Mesendoderm (in vitro differentiated cells): ENCODE measurements around the gene SV2C.

ENCODE experiments used
- DNase-seq: peaks from one replicate; pipeline ENCODE4 v3.0.0; 2013
- H2AK5ac ChIP-seq: 2 replicates; pipeline ENCODE4 v1.6.1; 2013; ENCODE audit warnings: low read length, inconsistent platforms
- H2BK120ac ChIP-seq: 2 replicates; pipeline ENCODE4 v1.6.1; 2013; ENCODE audit warnings: low read depth, mild to moderate bottlenecking, low read length, moderate library complexity, mixed read lengths
- H2BK15ac ChIP-seq: replicated peaks from 2 replicates; pipeline ENCODE4 v1.6.1; 2013; ENCODE audit warnings: low read depth, mild to moderate bottlenecking, moderate library complexity
- H2BK5ac ChIP-seq: 2 replicates; pipeline ENCODE4 v1.6.1; 2013; ENCODE audit warnings: low read length, inconsistent platforms
- H3K18ac ChIP-seq: 2 replicates; pipeline ENCODE4 v1.6.1; 2013; ENCODE audit warnings: mild to moderate bottlenecking, low read length, mixed read lengths
- H3K23ac ChIP-seq: one replicate; pipeline ENCODE4 v1.6.1; 2013; ENCODE audit warnings: low read length
- H3K27ac ChIP-seq: 2 replicates; pipeline ENCODE4 v1.5.1; 2013; ENCODE audit warnings: low read depth, mild to moderate bottlenecking, inconsistent platforms, low read length, moderate library complexity
- H3K27me3 ChIP-seq: 2 replicates; pipeline ENCODE4 v1.6.1; 2013; ENCODE audit warnings: low read length, control low read depth, mild to moderate bottlenecking, inconsistent platforms; ENCODE audit not compliant: insufficient read depth, poor library complexity
- H3K36me3 ChIP-seq: 2 replicates; pipeline ENCODE4 v1.6.1; 2013; ENCODE audit warnings: low read length, inconsistent platforms; ENCODE audit not compliant: control insufficient read depth, insufficient read depth
- H3K4ac ChIP-seq: one replicate; pipeline ENCODE4 v1.6.1; 2013; ENCODE audit warnings: low read depth, mild to moderate bottlenecking, low read length, moderate library complexity
- H3K4me1 ChIP-seq: 2 replicates; pipeline ENCODE4 v1.6.1; 2013; ENCODE audit warnings: low read depth, low read length, inconsistent platforms; ENCODE audit not compliant: control insufficient read depth
- H3K4me2 ChIP-seq: 2 replicates; pipeline ENCODE4 v1.6.1; 2013; ENCODE audit warnings: low read length
- H3K4me3 ChIP-seq: 2 replicates; pipeline ENCODE4 v1.5.1; 2013; ENCODE audit warnings: mild to moderate bottlenecking, low read length
- H3K56ac ChIP-seq: one replicate; pipeline ENCODE4 v1.6.1; 2013; ENCODE audit warnings: low read length
- H3K79me1 ChIP-seq: 2 replicates; pipeline ENCODE4 v1.6.1; 2013; ENCODE audit warnings: low read length, inconsistent platforms
- H3K79me2 ChIP-seq: 2 replicates; pipeline ENCODE4 v1.6.1; 2013; ENCODE audit warnings: mild to moderate bottlenecking, low read length; ENCODE audit not compliant: control insufficient read depth, insufficient read depth
- H3K9ac ChIP-seq: 2 replicates; pipeline ENCODE4 v1.6.1; 2013; ENCODE audit warnings: low read length, inconsistent platforms
- H4K5ac ChIP-seq: one replicate; pipeline ENCODE4 v1.6.1; 2013; ENCODE audit warnings: low read length
- H4K8ac ChIP-seq: one replicate; pipeline ENCODE4 v1.6.1; 2013; ENCODE audit warnings: low read depth, mild to moderate bottlenecking, control low read depth, low read length, moderate library complexity
- WGBS: extraction: QIAGEN DNeasy Blood & Tissue Kit; methylation state at CpG from one replicate; pipeline ENCODE4 v1.1.7; 2013; ENCODE audit warnings: low lambda C conversion rate, missing lambda C conversion rate; ENCODE audit not compliant: insufficient coverage; ENCODE audit errors: extremely low coverage; 5-methylcytosine and 5-hydroxymethylcytosine counted together

The SV2C gene

GRCh38 chr5:76289692-76290091 is 206.5 kb downstream of the SV2C start:
- H3K79me1 ChIP-seq = no peaks in the 10 kb centered on the region
- H4K8ac ChIP-seq = no peak overlapping the region
- H3K18ac ChIP-seq = no peak overlapping the region
- no peak overlapping the region for H4K5ac ChIP-seq
- no CpG with 5 or more reads among the region's 6 CpGs for WGBS
- H3K36me3 ChIP-seq = no peaks in the 10 kb centered on the region
- H3K27me3 ChIP-seq = no peaks in the 10 kb centered on the region
- H3K27ac ChIP-seq = no peak overlapping the region
- H3K9ac ChIP-seq = no peak overlapping the region
- H3K56ac ChIP-seq = no peak overlapping the region
- no peaks in the 10 kb centered on the region for H3K79me2 ChIP-seq
- H2BK120ac ChIP-seq = no peak overlapping the region
- no peak overlapping the region for H3K4me3 ChIP-seq
- H3K23ac ChIP-seq = no peak overlapping the region
- H2AK5ac ChIP-seq = no peak overlapping the region
- H3K4me2 ChIP-seq = no peak overlapping the region
- no peak overlapping the region for H2BK5ac ChIP-seq
- H2BK15ac ChIP-seq = no peak overlapping the region
- no peaks in the 10 kb centered on the region for H3K4me1 ChIP-seq
- no peak for DNase-seq
- no peak overlapping the region for H3K4ac ChIP-seq

GRCh38 chr5:76290321-76290757 is 207.2 kb downstream of the SV2C start:
- H3K4me1 ChIP-seq = no peaks in the 10 kb centered on the region
- no peaks in the 10 kb centered on the region for H3K27me3 ChIP-seq
- no peak overlapping the region for H2BK5ac ChIP-seq
- no peak overlapping the region for H3K4ac ChIP-seq
- no peak overlapping the region for H2BK120ac ChIP-seq
- H3K4me3 ChIP-seq = no peak overlapping the region
- H3K27ac ChIP-seq = no peak overlapping the region
- no peaks in the 10 kb centered on the region for H3K79me2 ChIP-seq
- no peak overlapping the region for H3K23ac ChIP-seq
- no peaks in the 10 kb centered on the region for H3K79me1 ChIP-seq
- no peak overlapping the region for H4K8ac ChIP-seq
- no peak overlapping the region for H3K18ac ChIP-seq
- DNase-seq = no peak
- H3K9ac ChIP-seq = no peak overlapping the region
- no peak overlapping the region for H2BK15ac ChIP-seq
- no peak overlapping the region for H3K56ac ChIP-seq
- H2AK5ac ChIP-seq = no peak overlapping the region
- no CpG with 5 or more reads among the region's 3 CpGs for whole genome bisulfite sequencing
- no peaks in the 10 kb centered on the region for H3K36me3 ChIP-seq
- no peak overlapping the region for H4K5ac ChIP-seq
- H3K4me2 ChIP-seq = no peak overlapping the region

GRCh38 chr5:76291305-76292077 is 208.3 kb downstream of the SV2C start:
- H3K4ac ChIP-seq = no peak overlapping the region
- no peak for DNase-seq
- no peak overlapping the region for H3K23ac ChIP-seq
- H2BK120ac ChIP-seq = no peak overlapping the region
- no peak overlapping the region for H3K56ac ChIP-seq
- H3K27me3 ChIP-seq = no peaks in the 10 kb centered on the region
- H3K4me1 ChIP-seq = no peaks in the 10 kb centered on the region
- H3K4me3 ChIP-seq = no peak overlapping the region
- H4K8ac ChIP-seq = no peak overlapping the region
- H2BK5ac ChIP-seq = no peak overlapping the region
- no peak overlapping the region for H3K27ac ChIP-seq
- H3K79me1 ChIP-seq = no peaks in the 10 kb centered on the region
- no peaks in the 10 kb centered on the region for H3K36me3 ChIP-seq
- no peaks in the 10 kb centered on the region for H3K79me2 ChIP-seq
- no CpG with 5 or more reads among the region's 8 CpGs for WGBS
- no peak overlapping the region for H4K5ac ChIP-seq
- no peak overlapping the region for H3K9ac ChIP-seq
- no peak overlapping the region for H2AK5ac ChIP-seq
- H3K18ac ChIP-seq = no peak overlapping the region
- no peak overlapping the region for H3K4me2 ChIP-seq
- no peak overlapping the region for H2BK15ac ChIP-seq

GRCh38 chr5:76292620-76293322 is 209.6 kb downstream of the SV2C start:
- Histone ChIP-seq H3K79me2 (no peaks in the 10 kb centered on the region), H3K18ac (no peak overlapping the region), H3K23ac (no peak overlapping the region), H3K56ac (no peak overlapping the region), H2BK15ac (no peak overlapping the region), H3K27ac (no peak overlapping the region), H3K9ac (no peak overlapping the region), H3K27me3 (no peaks in the 10 kb centered on the region), H4K8ac (no peak overlapping the region), H3K79me1 (no peaks in the 10 kb centered on the region), H2BK120ac (no peak overlapping the region), H3K4me3 (no peak overlapping the region), H4K5ac (no peak overlapping the region), H2AK5ac (no peak overlapping the region), H3K36me3 (no peaks in the 10 kb centered on the region), H2BK5ac (no peak overlapping the region), H3K4me1 (no peaks in the 10 kb centered on the region), H3K4ac (no peak overlapping the region), H3K4me2 (no peak overlapping the region)
- no CpG with 5 or more reads among the region's 2 CpGs for WGBS
- no peak for DNase-seq

GRCh38 chr5:76294573-76294972 is 211.4 kb downstream of the SV2C start:
- H2AK5ac ChIP-seq = no peak overlapping the region
- H4K5ac ChIP-seq = no peak overlapping the region
- no peak overlapping the region for H2BK5ac ChIP-seq
- H3K27me3 ChIP-seq = no peaks in the 10 kb centered on the region
- no peak overlapping the region for H3K4me2 ChIP-seq
- no peaks in the 10 kb centered on the region for H3K36me3 ChIP-seq
- no CpG with 5 or more reads among the region's 4 CpGs for WGBS
- H3K4ac ChIP-seq = no peak overlapping the region
- H3K23ac ChIP-seq = no peak overlapping the region
- DNase-seq = no peak
- no peak overlapping the region for H3K56ac ChIP-seq
- no peak overlapping the region for H2BK15ac ChIP-seq
- no peak overlapping the region for H3K9ac ChIP-seq
- no peak overlapping the region for H3K4me3 ChIP-seq
- no peak overlapping the region for H3K18ac ChIP-seq
- no peaks in the 10 kb centered on the region for H3K79me2 ChIP-seq
- no peaks in the 10 kb centered on the region for H3K79me1 ChIP-seq
- H4K8ac ChIP-seq = no peak overlapping the region
- no peak overlapping the region for H2BK120ac ChIP-seq
- no peak overlapping the region for H3K27ac ChIP-seq
- no peaks in the 10 kb centered on the region for H3K4me1 ChIP-seq
